Measurements from ENCODE around the gene CEMIP. TPM values are rescaled to one million over a fixed set of nuclear protein-coding genes. Genes with fewer than 3 reads are reported as not detected.
A peak's percentile ranks its signal among the peaks of the same experiment; 100 is the strongest.

The CEMIP gene
- total and polyA plus RNA-seq, 2 of the 13 experiments (the other 11 are each of a cell fraction or from before 2014, with no cell fraction given): 4.3 to 28.5 TPM

- DNase-seq (ENCODE audit: low spot score): no peak
- H3K79me2 ChIP-seq (ENCODE audit: insufficient read depth, low read length): no peaks in the 10 kb centered on the region
- 82% methylated on average over 4 of the region's 4 CpGs for WGBS (ENCODE audit: low lambda C conversion rate)
- no peak overlapping the region for H3K9ac ChIP-seq (ENCODE audit: insufficient read depth, low read depth, low read length)
- no peaks in the 10 kb centered on the region for H3K9me3 ChIP-seq (ENCODE audit: low read length)
- H2AFZ ChIP-seq (ENCODE audit: low read length): no peak overlapping the region
- H3K36me3 ChIP-seq (replicated peaks in 1 of 2; ENCODE audit: control insufficient read depth in 1 of 2, insufficient read depth in 2 of 2, low read length in 2 of 2): peaks cover 11 to 17% of the 10 kb centered on the region in 2 experiments; a peak in 3 of 5 replicates
- H3K4me3 ChIP-seq (replicated peaks in 1 of 3; ENCODE audit: insufficient read depth in 1 of 3, low read depth in 2 of 3, low read length in 3 of 3): no peak overlapping the region
- no peak for TF ChIP-seq ERF (CRISPR knock-in tag; IDR thresholded peaks at IDR 0.05)
- TF ChIP-seq HOXD1 (CRISPR knock-in tag; IDR thresholded peaks at IDR 0.05): no peak
- no peak for TF ChIP-seq ZNF589 (CRISPR knock-in tag; conservative IDR thresholded peaks at IDR 0.05)
- no peak for TF ChIP-seq TIGD3 (CRISPR knock-in tag; IDR thresholded peaks at IDR 0.05; ENCODE audit: borderline replicate concordance)
- no peak for TF ChIP-seq NCOA5 (CRISPR knock-in tag; IDR thresholded peaks at IDR 0.05)
- TF ChIP-seq KDM6A (CRISPR knock-in tag; IDR thresholded peaks at IDR 0.05; ENCODE audit: low read depth): no peak
- TF ChIP-seq THAP8 (CRISPR knock-in tag; IDR thresholded peaks at IDR 0.05; ENCODE audit: borderline replicate concordance): no peak
- no TSS peak for BruUV-seq (replicated peaks)
- H3K27ac ChIP-seq (ENCODE audit: extremely low read length, insufficient read depth, low read length): no peak overlapping the region
- no peak for FAIRE-seq
- no peak overlapping the region for H3K4me2 ChIP-seq (ENCODE audit: low read depth, low read length)
- POLR2A ChIA-PET: no interaction called here
- in situ Hi-C loops (cut with HindIII; ENCODE audit: extremely low pct_ligation_motif_present, low pct_unique_long_range_greater_than_20kb) (no loop called here), intact Hi-C loops (cut with micrococcal nuclease; ENCODE audit: unreplicated experiment) (no loop called here)
- no peaks in the 10 kb centered on the region for H3K4me1 ChIP-seq (ENCODE audit: insufficient read depth, low read length)
- CTCF ChIA-PET (ENCODE audit: low intra/inter-chr PET ratio, low total read pairs): no interaction called here
- no peaks in the 10 kb centered on the region for H4K20me1 ChIP-seq (ENCODE audit: insufficient read depth, low read length)
- ATAC-seq: no peak
- no peaks in the 10 kb centered on the region for H3K27me3 ChIP-seq (ENCODE audit: control insufficient read depth in 1 of 2, insufficient read depth in 2 of 2, low read length in 2 of 2)
Measured at GRCh38 chr15:80816936-80817335, 37.8 kb downstream of the CEMIP start.

- no peak overlapping the region for H3K4me3 ChIP-seq (replicated peaks in 1 of 3; ENCODE audit: insufficient read depth in 1 of 3, low read depth in 2 of 3, low read length in 3 of 3)
- H2AFZ ChIP-seq (ENCODE audit: low read length): no peak overlapping the region
- H3K27me3 ChIP-seq (ENCODE audit: control insufficient read depth in 1 of 2, insufficient read depth in 2 of 2, low read length in 2 of 2): no peaks in the 10 kb centered on the region
- H3K4me2 ChIP-seq (ENCODE audit: low read depth, low read length): no peak overlapping the region
- in situ Hi-C loops (cut with HindIII; ENCODE audit: extremely low pct_ligation_motif_present, low pct_unique_long_range_greater_than_20kb) (no loop called here), intact Hi-C loops (cut with micrococcal nuclease; ENCODE audit: unreplicated experiment) (no loop called here)
- WGBS (ENCODE audit: low lambda C conversion rate): 98% methylated on average over 3 of the region's 3 CpGs
- no peaks in the 10 kb centered on the region for H3K4me1 ChIP-seq (ENCODE audit: insufficient read depth, low read length)
- H3K79me2 ChIP-seq (ENCODE audit: insufficient read depth, low read length): no peaks in the 10 kb centered on the region
- POLR2A ChIA-PET: interaction anchor here (1.1 kb wide), 1 partner anchor 21 kb away, joined by 5 read pairs; no protein-coding TSS in a partner anchor
- CTCF ChIA-PET (ENCODE audit: low intra/inter-chr PET ratio, low total read pairs): no interaction called here
- BruUV-seq (replicated peaks): no TSS peak
- FAIRE-seq (no peak), ATAC-seq (no peak), DNase-seq (ENCODE audit: low spot score) (no peak)
- H3K27ac ChIP-seq (ENCODE audit: extremely low read length, insufficient read depth, low read length): no peak overlapping the region
- peaks cover 11 to 23% of the 10 kb centered on the region in 2 experiments; a peak in 3 of 5 replicates for H3K36me3 ChIP-seq (replicated peaks in 1 of 2; ENCODE audit: control insufficient read depth in 1 of 2, insufficient read depth in 2 of 2, low read length in 2 of 2)
- TF ChIP-seq HCFC1 (IDR thresholded peaks at IDR 0.05; ENCODE audit: low read depth, low read length): no peak
- TF ChIP-seq ZNF12 (CRISPR knock-in tag; IDR thresholded peaks at IDR 0.05): peak; percentile 95
- H3K9ac ChIP-seq (ENCODE audit: insufficient read depth, low read depth, low read length): no peak overlapping the region
- no peaks in the 10 kb centered on the region for H4K20me1 ChIP-seq (ENCODE audit: insufficient read depth, low read length)
- no peaks in the 10 kb centered on the region for H3K9me3 ChIP-seq (ENCODE audit: low read length)
Measured at GRCh38 chr15:80817901-80818300, 38.7 kb downstream of the CEMIP start.
